ENCODE measurements around the gene NEK1. TPM values are rescaled to one million over a fixed set of nuclear protein-coding genes. Genes with fewer than 3 reads are reported as not detected.

Gene NEK1
- polyA plus RNA-seq, 1 of the 3 experiments (the other 2 are of a cell fraction): 2.0 TPM

GRCh38 chr4:169659716-169660670 is 47.6 kb upstream of the NEK1 start (continued):
- no peak for TF ChIP-seq REST (IDR thresholded peaks at IDR 0.05; ENCODE audit: low read depth, low read length)
- peak; percentile 69 for TF ChIP-seq GATA2 (CRISPR knock-in tag; IDR thresholded peaks at IDR 0.05)
- no peak for TF ChIP-seq NFIC (IDR thresholded peaks at IDR 0.05; ENCODE audit: borderline replicate concordance)
- no peak for TF ChIP-seq IRF3 (IDR thresholded peaks at IDR 0.05; ENCODE audit: low read depth, low read length)
- TF ChIP-seq ELF1 (IDR thresholded peaks at IDR 0.05): no peak; the same call in 1 of the 2 replicates
- TF ChIP-seq JUND (IDR thresholded peaks at IDR 0.05): peak; percentile 39
- no peak; the same call in 1 of the 2 replicates for TF ChIP-seq USF1 (IDR thresholded peaks at IDR 0.05; ENCODE audit: borderline replicate concordance, low read depth)
- no peak for TF ChIP-seq MAX (IDR thresholded peaks at IDR 0.05; ENCODE audit: low read depth)

GRCh38 chr4:169658975-169659715 is 46.8 kb upstream of the NEK1 start:
- ChIA-PET POLR2A (interaction anchor here (1.0 to 1.8 kb wide), 2 partner anchors 32 to 98 kb away, joined by 3 to 4 read pairs; partner anchors contain the start of gene HPF1), CTCF (interaction anchor here (0.8 to 1.6 kb wide), 5 partner anchors 18 to 152 kb away, joined by 3 to 8 read pairs (median 4); partner anchors contain the start of gene NEK1)
- no peak for TF ChIP-seq ELF1 (IDR thresholded peaks at IDR 0.05)
- no peak for TF ChIP-seq MXI1 (IDR thresholded peaks at IDR 0.05; ENCODE audit: low read depth, low read length)
- no peak for TF ChIP-seq YY1 (IDR thresholded peaks at IDR 0.05; ENCODE audit: low read depth)
- no peak for TF ChIP-seq RAD21 (IDR thresholded peaks at IDR 0.05; ENCODE audit: low read length)
- Histone ChIP-seq H2AFZ (ENCODE audit: low read depth) (peak overlapping the region; percentile 56; the same call in 1 of the 2 replicates), H3K79me2 (ENCODE audit: insufficient read depth) (peaks cover 73% of the 10 kb centered on the region), H3K27ac (ENCODE audit: low read depth in 2 of 2, low read length in 1 of 2) (peak overlapping the region; percentile 93 to 99), H3K4me1 (ENCODE audit: control insufficient read depth in 1 of 2, insufficient read depth in 2 of 2, low read depth in 1 of 2, low read length in 1 of 2) (peaks cover 18 to 31% of the 10 kb centered on the region in 2 experiments; a peak in 3 of 4 replicates), H3K9ac (peak overlapping the region; percentile 90), H3K4me3 (ENCODE audit: low read depth in 2 of 2, low read length in 1 of 2) (peak overlapping the region; percentile 58 to 66; a peak in 3 of 4 replicates), H3K9me3 (no peaks in the 10 kb centered on the region), H3K36me3 (replicated peaks in 1 of 2; ENCODE audit: control insufficient read depth in 1 of 2, insufficient read depth in 2 of 2, low read length in 1 of 2) (no peaks in the 10 kb centered on the region), H3F3A (replicated peaks; ENCODE audit: insufficient read depth) (peaks cover 43% of the 10 kb centered on the region), H3K9me2 (no peaks in the 10 kb centered on the region), H3K27me3 (ENCODE audit: insufficient read depth) (no peaks in the 10 kb centered on the region), H4K20me1 (ENCODE audit: insufficient read depth) (no peaks in the 10 kb centered on the region), H3K4me2 (peak overlapping the region; percentile 66)
- WGBS (ENCODE audit: low lambda C conversion rate): 43% methylated on average over 6 of the region's 6 CpGs
- no peak for DNase-seq
